ENCODE results near the gene LRRC49.
A peak's percentile ranks its signal among the peaks of the same experiment; 100 is the strongest.

DNA sequence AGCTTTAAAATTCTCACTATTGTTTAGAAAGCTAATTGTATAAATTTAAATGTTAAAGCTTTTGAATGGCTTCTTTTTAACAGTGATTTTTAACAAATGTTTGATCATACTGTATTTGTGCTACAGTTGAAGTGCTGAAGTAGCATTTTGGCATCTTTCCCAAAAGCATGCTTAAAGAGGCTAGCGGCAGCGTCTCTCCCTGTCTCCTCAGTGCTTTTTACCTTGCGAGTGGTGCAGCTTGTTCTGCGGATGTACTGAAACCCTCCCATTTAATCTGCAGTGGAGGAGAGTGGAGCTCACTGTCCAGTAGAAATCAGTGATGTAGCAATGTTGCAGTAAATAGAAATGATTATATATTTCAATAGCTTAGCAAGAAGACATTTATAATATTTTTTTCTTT is 43.7 kb downstream of the LRRC49 start:
- TF ChIP-seq RARB (CRISPR knock-in tag; IDR thresholded peaks at IDR 0.05) (no peak), POLR2A (IDR thresholded peaks at IDR 0.05; ENCODE audit: low read length) (no peak), EP300 (IDR thresholded peaks at IDR 0.05) (no peak), RAD21 (conservative IDR thresholded peaks at IDR 0.05 in 1 of 2, IDR thresholded peaks at IDR 0.05 in 1 of 2) (no peak), ZNF302 (CRISPR knock-in tag; IDR thresholded peaks at IDR 0.05) (no peak), BHLHE40 (IDR thresholded peaks at IDR 0.05; ENCODE audit: low read depth, low read length) (no peak), KDM1A (IDR thresholded peaks at IDR 0.05; ENCODE audit: low read depth) (no peak), MAFK (IDR thresholded peaks at IDR 0.05; ENCODE audit: partially characterized antibody) (peak; percentile 42), MYC (IDR thresholded peaks at IDR 0.05; ENCODE audit: borderline replicate concordance, low read length) (no peak)
- TF ChIP-seq, protein P1, sequence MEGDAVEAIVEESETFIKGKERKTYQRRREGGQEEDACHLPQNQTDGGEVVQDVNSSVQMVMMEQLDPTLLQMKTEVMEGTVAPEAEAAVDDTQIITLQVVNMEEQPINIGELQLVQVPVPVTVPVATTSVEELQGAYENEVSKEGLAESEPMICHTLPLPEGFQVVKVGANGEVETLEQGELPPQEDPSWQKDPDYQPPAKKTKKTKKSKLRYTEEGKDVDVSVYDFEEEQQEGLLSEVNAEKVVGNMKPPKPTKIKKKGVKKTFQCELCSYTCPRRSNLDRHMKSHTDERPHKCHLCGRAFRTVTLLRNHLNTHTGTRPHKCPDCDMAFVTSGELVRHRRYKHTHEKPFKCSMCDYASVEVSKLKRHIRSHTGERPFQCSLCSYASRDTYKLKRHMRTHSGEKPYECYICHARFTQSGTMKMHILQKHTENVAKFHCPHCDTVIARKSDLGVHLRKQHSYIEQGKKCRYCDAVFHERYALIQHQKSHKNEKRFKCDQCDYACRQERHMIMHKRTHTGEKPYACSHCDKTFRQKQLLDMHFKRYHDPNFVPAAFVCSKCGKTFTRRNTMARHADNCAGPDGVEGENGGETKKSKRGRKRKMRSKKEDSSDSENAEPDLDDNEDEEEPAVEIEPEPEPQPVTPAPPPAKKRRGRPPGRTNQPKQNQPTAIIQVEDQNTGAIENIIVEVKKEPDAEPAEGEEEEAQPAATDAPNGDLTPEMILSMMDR (IDR thresholded peaks at IDR 0.05), result no peak
- TF ChIP-seq, protein P2, sequence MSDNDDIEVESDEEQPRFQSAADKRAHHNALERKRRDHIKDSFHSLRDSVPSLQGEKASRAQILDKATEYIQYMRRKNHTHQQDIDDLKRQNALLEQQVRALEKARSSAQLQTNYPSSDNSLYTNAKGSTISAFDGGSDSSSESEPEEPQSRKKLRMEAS (IDR thresholded peaks at IDR 0.05), result no peak

All from A549 (cell line).